ENCODE data around the gene ALKBH6. TPM values are rescaled to one million over a fixed set of nuclear protein-coding genes. Genes with fewer than 3 reads are reported as not detected.
"Not testable (repeated sequence)": the region's sequence is repeated elsewhere in the genome, so short reads cannot be mapped to it uniquely, and the experiment has no call there.

Gene ALKBH6
- total RNA-seq, result 8.6 and 10.3 TPM in 2 replicates

DNA sequence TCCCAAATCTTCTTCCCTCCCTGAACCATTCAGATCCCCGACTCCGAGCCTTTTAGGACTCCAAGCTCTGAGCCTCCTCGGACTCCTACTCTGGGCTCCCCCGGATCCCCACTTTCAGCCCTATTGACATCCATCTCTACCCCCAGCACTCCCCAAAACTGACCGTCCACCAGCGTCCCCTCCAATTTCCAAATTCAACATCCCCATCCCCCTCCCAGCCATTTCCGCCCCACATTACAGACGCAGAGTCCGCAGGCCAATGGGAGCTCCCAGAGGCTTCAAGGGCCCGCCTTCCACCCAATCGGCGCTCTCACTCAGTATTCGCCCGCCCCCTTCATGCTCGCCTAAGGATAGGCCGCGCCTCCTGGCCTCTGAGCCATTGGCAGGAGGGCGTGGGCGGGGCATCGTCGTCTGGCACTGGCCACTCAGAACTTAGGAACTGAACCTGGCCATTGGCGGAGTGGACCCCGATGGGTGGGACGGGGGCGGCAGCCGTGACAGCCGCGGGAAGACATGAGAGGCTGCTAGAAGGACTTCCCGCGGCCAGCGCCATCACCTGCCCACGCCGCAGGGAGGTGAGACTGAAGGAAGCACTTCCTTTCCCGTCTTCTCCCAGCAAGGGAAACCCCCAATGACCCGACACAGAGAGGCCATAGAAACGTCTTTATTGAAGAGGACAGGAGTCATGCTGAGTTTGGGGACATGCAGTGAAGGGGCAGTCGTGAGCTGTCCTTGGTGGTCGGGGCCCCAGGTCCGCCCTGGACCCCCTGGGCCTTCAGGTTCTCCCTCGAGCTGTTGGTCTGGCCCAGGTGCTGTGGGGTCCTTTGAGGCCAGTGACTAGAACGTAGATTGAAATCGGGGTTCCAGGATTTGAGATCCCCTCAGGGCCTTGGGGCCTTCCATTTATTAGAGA, at the start of gene ALKBH6:
Gene ALKBH6, minus strand, starts transcription at position 202 of the 913 bp plus-strand sequence. CDS start 816 bp downstream, outside the sequence.
- DNase-seq (ENCODE audit: low read depth, low spot score), result peak; percentile 94

DNA sequence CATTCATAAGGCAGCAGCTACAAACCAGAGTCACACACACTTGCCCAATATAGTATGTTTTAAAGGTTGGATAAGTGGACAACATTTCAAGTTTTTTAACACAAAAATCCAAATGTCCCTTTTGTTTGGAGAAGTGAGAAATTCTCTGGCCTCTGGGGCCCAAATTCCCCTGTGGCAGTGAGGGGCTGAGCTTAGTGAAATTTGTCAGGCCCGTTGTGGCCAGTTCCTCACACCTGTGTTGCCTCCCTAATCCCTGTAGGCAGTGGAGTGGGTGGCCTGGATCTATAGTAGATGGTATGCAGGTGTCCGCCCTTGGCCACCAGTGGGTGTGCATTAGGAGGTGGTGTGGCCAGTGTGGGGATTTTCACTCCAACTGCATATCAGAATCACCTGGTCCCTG, 47.4 kb upstream of the ALKBH6 start:
- no peak for DNase-seq (ENCODE audit: low read depth, low spot score)

DNA sequence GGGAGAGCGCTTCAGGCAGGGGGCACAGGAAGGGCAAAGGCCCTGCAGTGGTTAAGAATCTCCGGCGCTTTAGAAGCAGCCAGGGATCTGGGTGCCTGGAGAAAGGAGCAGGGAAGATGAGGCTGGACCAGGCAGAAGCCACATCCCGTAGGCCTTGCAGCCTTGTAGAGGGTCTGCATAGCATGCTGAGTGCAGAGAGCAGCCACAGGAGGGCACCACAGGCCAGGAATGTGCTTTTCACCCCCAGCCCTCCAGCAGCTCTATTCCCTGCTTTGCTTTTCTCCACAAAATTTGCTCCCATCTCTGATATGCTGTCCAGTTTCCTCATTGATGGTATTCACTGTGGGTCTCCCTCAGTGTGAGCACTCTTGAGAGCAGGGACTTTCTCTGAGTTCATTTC, 46.4 kb upstream of the ALKBH6 start:
- peak; percentile 36 for DNase-seq (ENCODE audit: low read depth, low spot score)

DNA sequence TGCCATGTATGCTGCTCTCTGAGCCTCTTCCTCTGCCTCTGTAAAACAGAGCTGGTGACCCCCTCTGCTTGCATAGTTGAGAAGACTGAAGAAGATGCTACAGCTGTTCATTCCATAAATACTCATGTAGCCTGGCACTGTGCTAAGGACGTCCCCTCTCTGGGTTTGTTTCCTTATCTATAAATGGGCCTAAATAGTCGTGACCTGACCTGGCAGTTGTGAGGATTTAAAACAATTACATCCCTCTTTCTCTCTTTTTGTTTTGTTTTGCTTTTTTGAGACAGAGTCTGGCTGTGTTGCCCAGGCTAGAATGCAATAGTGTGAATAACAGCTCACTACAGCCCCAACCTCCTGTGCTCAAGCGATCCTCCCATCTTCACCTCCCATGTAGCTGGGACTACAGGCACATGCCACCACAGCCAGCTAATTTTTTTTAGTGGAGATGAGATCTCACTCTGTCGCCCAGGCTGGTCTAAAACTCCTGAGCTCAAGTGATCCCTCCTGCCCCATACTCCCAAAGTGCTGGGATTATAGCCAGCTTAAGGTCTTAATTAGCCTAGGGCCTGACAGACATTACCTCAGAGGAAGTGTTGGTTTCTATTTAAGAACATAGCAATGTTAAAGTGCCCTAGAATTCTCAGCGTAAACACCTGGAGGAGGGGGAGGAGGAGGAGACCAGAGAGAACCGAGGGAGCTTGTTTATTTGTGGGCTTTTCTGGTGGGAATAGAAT, 45.3 kb upstream of the ALKBH6 start:
- no peak for DNase-seq (ENCODE audit: low read depth, low spot score)

DNA sequence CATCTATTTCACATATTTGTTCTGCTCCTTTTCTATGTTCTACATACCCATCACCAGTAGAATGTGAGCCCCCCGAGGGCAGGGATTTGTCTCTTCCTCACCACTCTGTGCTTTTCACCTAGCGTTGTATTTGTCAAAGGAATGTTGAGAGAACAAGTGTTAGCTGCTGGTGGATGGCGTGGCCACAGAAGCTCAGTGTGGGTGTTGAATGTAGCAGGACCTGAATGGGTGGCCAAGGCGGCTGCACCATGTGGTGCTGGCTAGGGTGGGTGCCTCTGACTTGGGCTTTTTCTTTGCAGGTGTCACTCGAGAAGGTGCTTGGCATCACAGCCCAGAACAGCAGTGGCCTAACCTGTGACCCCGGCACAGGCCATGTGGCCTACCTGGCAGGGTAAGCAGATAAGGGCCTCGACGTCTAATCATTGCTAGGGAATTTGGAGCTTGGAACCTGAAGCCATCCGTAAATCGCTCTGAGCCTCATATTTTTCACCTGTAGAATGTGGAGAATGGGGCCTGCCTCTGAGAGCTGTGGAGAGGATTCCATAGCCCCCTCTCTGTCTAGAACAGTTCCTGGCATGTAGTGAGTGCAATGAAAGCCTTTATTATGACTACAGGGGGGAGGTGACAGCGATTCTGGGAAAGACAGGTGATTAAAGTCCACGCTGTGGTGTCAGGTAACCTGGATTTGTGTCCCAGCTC, 44.6 kb upstream of the ALKBH6 start:
- DNase-seq (ENCODE audit: low read depth, low spot score), result no peak

DNA sequence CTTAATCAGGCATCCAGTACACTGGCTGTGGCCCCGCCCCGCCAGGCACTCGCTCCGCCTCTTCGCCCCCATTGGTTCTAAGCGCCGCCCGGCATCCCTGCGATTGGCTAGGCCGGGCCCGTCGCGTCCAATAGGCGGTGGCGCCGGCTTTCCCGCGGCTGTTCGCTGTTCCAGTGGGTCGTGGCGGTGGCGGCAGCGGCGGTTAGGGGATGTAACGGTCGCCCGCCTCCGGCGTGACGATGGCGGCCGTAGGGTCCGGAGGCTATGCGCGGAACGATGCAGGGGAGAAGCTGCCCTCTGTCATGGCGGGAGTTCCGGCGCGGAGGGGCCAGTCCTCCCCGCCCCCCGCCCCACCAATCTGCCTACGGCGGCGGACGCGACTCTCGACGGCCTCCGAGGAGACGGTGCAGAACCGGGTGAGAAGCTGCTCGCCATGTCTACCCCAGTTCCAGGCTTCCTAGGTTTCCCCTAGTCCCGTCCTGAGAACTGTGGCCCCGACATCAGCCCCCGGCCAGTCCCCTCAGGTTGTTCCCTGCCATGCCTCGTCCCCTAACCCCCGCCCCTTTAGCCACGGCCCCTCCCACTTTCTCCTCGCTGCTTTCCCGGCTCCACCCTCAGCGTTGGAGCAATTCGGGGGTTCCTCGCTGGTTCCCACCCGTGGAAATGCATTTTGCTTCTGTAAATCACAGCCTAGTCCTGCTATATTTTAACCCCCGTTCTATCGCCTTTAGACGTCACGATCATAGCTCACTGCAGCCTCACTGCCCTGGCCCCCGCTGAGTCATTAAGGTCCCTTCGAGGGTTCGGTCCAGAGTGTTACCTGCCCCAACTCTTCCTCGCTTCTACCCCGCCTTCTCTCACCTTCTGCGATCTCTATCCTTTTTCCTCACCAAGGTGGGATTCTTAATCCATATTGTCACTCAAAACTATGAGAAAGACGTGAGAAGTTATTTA, 41.0 kb upstream of the ALKBH6 start, which contains the start of gene WDR62:
Gene WDR62, plus strand, starts transcription at position 165 of the 954 bp plus-strand sequence. Its CDS starts 75 bp downstream, at position 240.
- peak; percentile 66 for DNase-seq (ENCODE audit: low read depth, low spot score)

DNA sequence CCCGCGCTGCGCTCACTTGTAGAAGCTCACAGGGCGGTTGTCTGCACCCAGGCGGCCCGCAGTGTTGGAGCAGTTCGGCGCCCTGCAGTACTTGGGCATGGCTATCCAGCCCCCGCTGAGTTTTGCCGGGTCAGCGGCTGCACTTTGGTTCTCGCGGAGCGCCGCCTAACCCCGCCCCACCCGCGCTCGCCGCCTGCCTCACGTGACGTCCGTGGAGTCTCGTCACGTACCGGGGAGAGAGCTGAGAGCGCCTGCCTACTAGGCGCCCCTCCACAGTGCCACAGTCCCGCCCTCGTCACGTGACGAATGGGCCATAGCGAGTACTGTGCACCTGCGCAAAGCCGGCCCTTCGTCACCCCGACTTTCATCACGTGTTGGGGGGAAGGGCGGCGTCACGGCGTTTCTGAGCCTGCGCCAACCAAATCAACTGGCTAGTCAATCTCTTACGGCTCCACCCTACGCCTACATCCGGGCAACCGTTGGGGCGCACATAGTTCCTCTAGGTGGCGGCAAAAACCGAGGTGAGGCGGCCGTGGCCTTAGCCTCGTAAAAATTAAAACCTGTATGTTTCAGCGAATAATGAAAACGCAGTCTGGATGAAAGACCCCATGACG, 40.2 kb upstream of the ALKBH6 start, which contains the start of gene THAP8:
Gene THAP8, minus strand, starts transcription at position 167 of the 614 bp plus-strand sequence. Its CDS starts 68 bp downstream, at position 99.
- peak; percentile 98 for DNase-seq (ENCODE audit: low read depth, low spot score)

DNA sequence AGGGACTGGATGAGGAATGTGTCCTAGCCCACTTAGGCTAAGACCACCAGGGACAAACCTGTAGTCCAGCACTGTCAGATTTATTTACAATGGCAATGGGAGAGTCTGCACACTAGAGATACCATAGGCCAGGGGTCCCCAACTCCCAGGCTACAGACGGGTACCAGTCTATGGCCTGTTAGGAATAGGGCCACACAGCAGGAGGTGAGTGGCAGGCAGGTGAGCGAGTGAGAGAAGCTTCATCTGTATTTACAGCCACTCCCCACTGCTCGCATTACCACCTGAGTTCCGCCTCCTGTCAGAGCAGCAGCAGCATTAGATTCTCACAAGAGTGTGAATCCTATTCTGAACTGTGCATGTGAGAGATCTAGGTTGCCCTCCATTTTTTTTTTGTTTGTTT, 37.6 kb upstream of the ALKBH6 start:
- DNase-seq (ENCODE audit: low read depth, low spot score), result no peak

DNA sequence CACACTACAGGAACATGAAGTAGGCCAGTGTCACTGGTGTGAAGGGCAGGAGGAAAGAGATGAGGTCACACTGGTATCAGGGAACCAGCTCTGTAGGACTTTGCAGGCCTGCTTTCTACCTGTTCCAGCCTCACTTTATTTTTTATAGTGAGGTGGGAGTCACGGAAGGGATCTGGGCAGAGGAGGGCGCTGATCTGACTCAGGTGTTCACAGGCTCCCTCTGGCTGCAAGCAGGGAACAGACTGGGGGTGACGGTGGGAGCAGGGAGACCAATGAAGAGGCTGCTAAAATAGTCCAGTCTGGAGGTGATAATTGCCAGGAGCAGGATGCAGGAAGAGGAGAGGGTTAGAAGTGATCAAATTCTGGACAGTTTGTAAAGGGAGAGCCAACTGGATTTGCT, 37.2 kb upstream of the ALKBH6 start:
- DNase-seq (ENCODE audit: low read depth, low spot score), result no peak

DNA sequence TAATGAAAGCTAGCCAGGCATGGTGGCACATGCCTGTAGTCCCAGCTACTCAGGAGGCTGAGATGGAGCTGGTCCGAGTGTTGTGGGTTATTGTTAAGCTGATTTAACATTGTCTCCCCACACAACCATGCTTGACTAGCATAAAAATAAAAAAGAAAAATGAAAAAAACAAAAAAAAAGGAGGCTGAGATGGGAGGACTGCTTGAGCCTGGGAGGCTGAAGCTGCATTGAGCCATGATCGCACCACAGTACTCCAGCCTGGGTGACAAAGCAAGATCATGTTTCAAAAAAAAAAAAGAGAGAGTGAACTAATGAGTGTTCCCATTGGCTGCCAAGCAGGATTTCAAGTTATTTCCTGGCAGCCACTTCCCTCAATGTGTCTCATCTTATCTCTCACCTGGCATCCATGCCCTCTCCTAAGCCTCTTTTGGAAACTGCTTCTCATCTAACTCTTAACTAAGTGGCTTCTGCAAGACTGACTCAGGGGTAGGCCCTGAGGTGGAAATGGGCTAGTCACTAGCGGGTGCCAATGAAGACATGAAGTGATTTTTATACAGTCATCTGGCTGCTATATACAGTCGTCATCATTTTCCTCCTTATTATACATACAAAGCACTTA, 35.2 kb upstream of the ALKBH6 start:
- DNase-seq (ENCODE audit: low read depth, low spot score), result no peak

DNA sequence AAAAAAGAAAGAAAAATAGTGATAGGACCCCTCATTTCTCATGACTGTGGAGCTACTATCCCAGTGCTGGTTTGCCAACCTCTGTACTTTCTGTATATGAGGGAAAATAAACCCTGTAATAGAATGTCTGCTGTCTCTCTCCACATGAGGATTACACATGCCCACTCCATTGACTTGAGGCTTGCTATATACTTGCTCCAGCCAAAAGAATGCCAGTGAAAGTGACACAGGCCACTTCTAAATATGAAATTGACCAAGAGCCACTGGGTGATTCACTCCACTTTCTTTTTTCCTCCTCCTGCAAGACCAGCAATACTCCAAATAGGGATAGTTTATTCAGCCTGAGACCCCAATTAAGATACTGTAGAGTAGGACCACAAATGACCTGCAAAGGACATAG, 33.8 kb upstream of the ALKBH6 start:
- no peak for DNase-seq (ENCODE audit: low read depth, low spot score)

DNA sequence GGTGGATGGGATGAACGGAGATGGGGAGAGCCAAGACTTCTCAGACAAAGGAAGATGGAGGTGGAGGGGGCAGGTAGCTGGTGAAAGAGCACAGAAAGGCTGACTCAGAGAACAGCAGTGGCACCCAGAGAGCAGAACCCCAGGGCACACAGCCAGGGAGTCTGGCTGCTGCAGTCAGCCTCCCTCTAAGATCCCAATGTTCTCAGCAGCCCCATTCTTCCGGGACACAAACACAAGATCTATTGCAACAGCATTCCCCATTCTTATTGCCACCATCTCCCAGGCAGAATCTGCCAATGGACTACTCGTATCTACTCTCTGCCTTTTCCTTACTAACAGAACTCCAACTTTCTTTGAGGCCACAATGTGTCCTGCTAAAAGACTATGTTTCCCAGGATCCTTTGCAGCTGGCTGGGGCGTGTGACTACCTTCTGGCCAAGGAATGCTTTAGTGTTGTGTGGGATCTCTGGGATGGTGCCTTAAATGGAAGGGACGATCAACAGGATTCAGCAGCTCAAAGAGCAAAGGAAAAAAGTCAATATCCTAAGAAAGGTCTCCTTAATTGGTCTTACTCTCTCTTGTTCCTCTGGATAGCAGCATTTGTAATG, 32.5 kb upstream of the ALKBH6 start:
- DNase-seq (ENCODE audit: low read depth, low spot score), result no peak

DNA sequence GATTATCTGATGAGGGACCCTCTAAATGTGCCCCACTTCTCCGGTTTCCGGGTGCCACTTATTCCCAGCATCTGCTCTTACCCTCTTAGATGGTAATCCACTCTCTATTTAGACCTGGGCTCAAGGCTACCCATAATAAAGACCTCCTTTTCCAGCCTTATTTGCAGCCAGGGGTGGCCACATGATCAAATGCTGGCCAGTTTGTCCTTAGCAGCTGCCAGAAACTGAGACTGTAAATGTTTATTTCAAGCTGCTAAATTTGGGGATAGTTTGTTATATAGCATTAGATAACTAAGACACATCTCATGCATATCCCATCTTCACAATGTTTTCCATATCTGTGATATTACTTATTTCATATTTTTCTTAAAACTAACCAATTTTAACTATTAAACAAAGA, 29.9 kb upstream of the ALKBH6 start:
- DNase-seq (ENCODE audit: low read depth, low spot score), result no peak

DNA sequence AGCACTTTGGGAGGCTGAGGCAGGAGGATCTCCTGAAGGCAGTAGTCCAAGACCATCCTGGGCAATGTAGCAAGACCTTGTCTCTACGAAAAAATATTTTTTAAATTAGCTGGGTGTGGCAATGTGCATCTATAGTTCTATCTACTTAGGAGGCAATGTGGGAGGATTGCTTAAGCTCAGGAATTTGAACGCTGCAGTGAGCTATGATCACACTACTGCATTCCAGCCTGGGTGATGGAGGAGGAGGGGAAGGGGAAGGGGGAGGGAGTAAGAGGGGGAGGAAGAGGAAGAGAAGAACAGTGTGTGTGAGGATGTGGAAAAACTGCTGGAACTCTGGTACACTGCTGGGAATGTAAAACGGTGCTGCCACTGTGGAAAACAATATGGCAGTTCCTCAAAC, 27.8 kb upstream of the ALKBH6 start:
- DNase-seq (ENCODE audit: low read depth, low spot score), result no peak

DNA sequence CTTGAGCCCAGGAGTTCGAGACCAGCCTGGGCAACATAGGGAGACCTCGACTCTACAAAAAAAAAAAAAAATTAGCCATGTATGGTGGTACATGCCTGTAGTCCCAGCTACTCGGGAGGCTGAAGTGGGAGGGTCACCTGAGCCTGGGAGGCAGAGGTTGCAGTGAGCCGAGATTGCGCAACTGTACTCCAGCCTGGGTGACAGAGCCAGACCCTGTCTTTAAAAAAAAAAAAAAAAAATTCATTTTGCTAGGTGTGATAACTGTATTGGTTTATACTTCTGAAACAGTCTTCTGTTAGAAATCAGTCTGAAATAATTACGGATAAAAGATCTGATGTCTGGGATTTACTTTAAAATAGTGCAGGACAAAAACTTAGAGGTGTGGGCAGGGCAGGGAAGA, 27.1 kb upstream of the ALKBH6 start:
- not testable (repeated sequence) for DNase-seq (ENCODE audit: low read depth, low spot score)

DNA sequence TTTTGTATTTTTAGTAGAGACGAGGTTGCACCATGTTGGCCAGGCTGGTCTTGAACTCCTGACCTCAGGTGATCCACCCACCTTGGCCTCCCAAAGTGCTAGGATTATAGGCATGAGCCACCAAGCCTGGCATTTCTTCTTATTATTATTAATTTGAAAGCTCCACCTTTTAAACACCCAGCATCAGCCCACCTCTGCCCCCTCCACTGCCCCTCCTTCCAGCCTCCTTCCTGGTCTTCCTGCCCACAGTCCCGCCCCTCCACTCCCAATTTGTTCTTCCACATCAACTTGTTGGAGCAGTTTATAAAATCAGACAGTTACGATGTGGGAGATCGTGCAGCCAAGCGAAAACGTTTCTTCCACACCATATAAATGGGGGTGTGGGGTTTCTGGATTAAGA, 26.5 kb upstream of the ALKBH6 start:
- DNase-seq (ENCODE audit: low read depth, low spot score), result no peak

DNA sequence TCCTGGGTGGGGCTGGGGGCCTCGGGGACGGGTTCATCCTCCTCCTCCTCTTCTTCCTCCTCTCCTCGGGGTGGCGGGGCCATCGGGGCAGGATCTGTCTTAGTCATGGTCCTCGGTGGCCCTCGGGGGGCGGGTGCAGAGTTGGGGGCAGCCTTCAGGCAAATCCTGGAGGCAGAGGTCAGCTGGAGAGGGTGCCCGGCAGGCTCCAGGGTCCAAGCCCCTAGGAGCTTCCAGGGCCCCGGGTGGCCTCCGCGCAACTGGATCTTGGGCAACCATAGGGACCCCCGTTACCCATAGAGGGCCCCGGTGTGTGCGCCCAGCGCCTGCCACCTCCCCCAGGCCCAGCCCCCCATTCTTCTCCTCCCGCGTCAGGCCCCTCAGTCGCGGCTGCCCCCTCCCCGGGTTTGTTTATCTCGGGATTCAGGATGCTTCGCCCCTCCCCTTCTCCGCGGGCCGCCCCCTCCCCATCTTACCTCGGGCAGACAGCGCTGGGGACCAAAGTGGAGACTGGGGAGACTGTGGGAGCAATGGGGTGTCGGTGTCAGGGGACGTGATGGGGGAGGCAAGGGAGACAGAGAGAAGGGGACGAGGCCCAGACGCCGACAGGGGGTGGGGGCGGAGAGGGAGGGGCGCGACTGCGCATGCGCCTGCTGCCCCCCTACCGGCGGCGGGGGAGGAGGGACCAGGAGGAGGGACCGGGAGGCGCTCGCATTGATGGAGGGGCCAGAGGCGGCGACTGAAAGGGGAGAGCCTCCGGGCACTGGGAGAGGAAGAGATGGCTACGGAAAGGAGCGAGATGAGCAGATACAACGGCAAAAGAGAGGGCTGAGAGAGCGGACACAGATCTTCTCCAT, 18.5 kb upstream of the ALKBH6 start, which contains the start of gene CLIP3:
Gene CLIP3, minus strand, starts transcription at position 623 of the 854 bp plus-strand sequence. Its CDS starts 516 bp downstream, at position 107.
- DNase-seq (ENCODE audit: low read depth, low spot score), result no peak

DNA sequence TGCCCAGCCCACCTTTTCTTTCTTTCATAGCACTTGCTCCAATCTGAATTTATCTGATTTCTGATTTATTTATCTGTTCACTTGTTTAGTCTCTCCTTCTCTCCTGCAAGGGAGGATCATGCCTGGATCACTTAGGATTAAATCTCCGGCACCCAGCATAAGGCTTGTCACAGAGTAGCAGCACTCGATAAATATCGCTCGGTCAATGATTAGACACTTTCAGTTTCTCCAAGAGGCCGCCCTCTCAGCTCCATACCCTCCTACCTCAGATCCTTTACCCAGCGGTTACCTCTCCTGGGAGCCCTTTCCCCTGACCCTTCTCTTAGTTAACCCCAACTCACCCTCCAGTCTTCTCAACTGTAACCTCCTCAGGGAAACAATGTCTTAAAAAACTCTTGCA, 17.3 kb upstream of the ALKBH6 start:
- no peak for DNase-seq (ENCODE audit: low read depth, low spot score)

Data from pulmonary artery endothelial cell (primary cell).